Osteoblast (primary cell): ENCODE results near the gene CCDC12. TPM values are rescaled to one million over a fixed set of nuclear protein-coding genes. Genes with fewer than 3 reads are reported as not detected.

Source experiments
- DNase-seq: peaks from one replicate; pipeline ENCODE4 v3.0.0; 2011; ENCODE audit warnings: low spot score, mixed read lengths; ENCODE audit not compliant: insufficient read length; ENCODE audit errors: missing footprints
- H2AFZ ChIP-seq: 2 replicates; pipeline ENCODE4 v1.6.0; 2011; ENCODE audit warnings: mild to moderate bottlenecking, low read length
- H3K27ac ChIP-seq: 2 replicates; pipeline ENCODE4 v1.5.1; 2011; ENCODE audit warnings: mild to moderate bottlenecking, low read depth, low read length, moderate library complexity
- H3K27me3 ChIP-seq: 2 replicates; pipeline ENCODE4 v1.6.0; 2012; ENCODE audit warnings: mild to moderate bottlenecking, control low read depth, inconsistent platforms, low read length, moderate library complexity; ENCODE audit not compliant: insufficient read depth
- H3K36me3 ChIP-seq: 2 replicates; pipeline ENCODE4 v1.5.1; 2011; ENCODE audit warnings: mild to moderate bottlenecking, low read length, control low read depth, moderate library complexity; ENCODE audit not compliant: insufficient read depth
- H3K4me1 ChIP-seq: 2 replicates; pipeline ENCODE4 v1.5.1; 2011; ENCODE audit warnings: mild to moderate bottlenecking, low read length, control low read depth, moderate library complexity; ENCODE audit not compliant: insufficient read depth
- H3K4me2 ChIP-seq: 2 replicates; pipeline ENCODE4 v1.6.0; 2011; ENCODE audit warnings: mild to moderate bottlenecking, low read length; ENCODE audit not compliant: insufficient read depth
- H3K4me3 ChIP-seq: fragments of 200-600 bp; sonication (generic); 3 replicates; pipeline ENCODE4 v1.5.1; 2012; ENCODE audit warnings: mild to moderate bottlenecking, low read length, inconsistent platforms; ENCODE audit not compliant: insufficient read depth
- H3K79me2 ChIP-seq: 2 replicates; pipeline ENCODE4 v1.6.0; 2012; ENCODE audit warnings: mild to moderate bottlenecking, low read length, control low read depth, inconsistent platforms; ENCODE audit not compliant: insufficient read depth
- H3K9me3 ChIP-seq: 2 replicates; pipeline ENCODE4 v1.5.1; 2011; ENCODE audit warnings: low read depth, low read length, control low read depth
- H4K20me1 ChIP-seq: 2 replicates; pipeline ENCODE4 v1.6.0; 2012; ENCODE audit warnings: mild to moderate bottlenecking, low read length, control low read depth; ENCODE audit not compliant: insufficient read depth
- CTCF ChIP-seq: IDR thresholded peaks from 2 replicates; pipeline ENCODE4 v1.5.1; 2011; ENCODE audit warnings: mild to moderate bottlenecking, low read depth, low read length, moderate library complexity; ENCODE audit errors: extremely low read depth
- total RNA-seq: library from RNA; depleted of rRNA; stranded (reverse); fragments of >200 nt; gene quantifications from 2 replicates; pipeline ENCODE4 v1.2.3, GENCODE V29; 2012

Gene CCDC12
- total RNA-seq, 1 donor: 20.6 TPM

- no peaks in the 10 kb centered on the region for H3K79me2 ChIP-seq
- TF ChIP-seq CTCF: no peak
- no peak overlapping the region for H3K4me2 ChIP-seq
- H3K4me3 ChIP-seq: no peak overlapping the region
- H3K4me1 ChIP-seq: no peaks in the 10 kb centered on the region
- DNase-seq: no peak
- no peaks in the 10 kb centered on the region for H3K36me3 ChIP-seq
- H3K27me3 ChIP-seq: peaks cover 15% of the 10 kb centered on the region
- H2AFZ ChIP-seq: no peak overlapping the region
- H4K20me1 ChIP-seq: peaks cover 3% of the 10 kb centered on the region
- H3K9me3 ChIP-seq: no peaks in the 10 kb centered on the region
- H3K27ac ChIP-seq: no peak overlapping the region
Observed at GRCh38 chr3:46897031-46897430, 79.5 kb downstream of the CCDC12 start.

GRCh38 chr3:46896386-46896785 lies 80.2 kb downstream of the CCDC12 start:
- H3K27ac ChIP-seq: no peak overlapping the region
- no peak overlapping the region for H3K4me3 ChIP-seq
- H3K9me3 ChIP-seq: no peaks in the 10 kb centered on the region
- H2AFZ ChIP-seq: no peak overlapping the region
- no peaks in the 10 kb centered on the region for H3K36me3 ChIP-seq
- DNase-seq: peak; percentile 81
- no peak overlapping the region for H3K4me2 ChIP-seq
- peaks cover 21% of the 10 kb centered on the region for H3K27me3 ChIP-seq
- H3K4me1 ChIP-seq: no peaks in the 10 kb centered on the region
- H3K79me2 ChIP-seq: no peaks in the 10 kb centered on the region
- TF ChIP-seq CTCF: no peak
- peaks cover 3% of the 10 kb centered on the region for H4K20me1 ChIP-seq

GRCh38 chr3:46895761-46896160 lies 80.8 kb downstream of the CCDC12 start:
- Histone ChIP-seq H3K9me3 (no peaks in the 10 kb centered on the region), H4K20me1 (peaks cover 3% of the 10 kb centered on the region), H3K4me1 (no peaks in the 10 kb centered on the region), H2AFZ (no peak overlapping the region), H3K4me3 (no peak overlapping the region), H3K27me3 (peaks cover 26% of the 10 kb centered on the region), H3K36me3 (no peaks in the 10 kb centered on the region), H3K79me2 (no peaks in the 10 kb centered on the region), H3K4me2 (no peak overlapping the region), H3K27ac (no peak overlapping the region)
- DNase-seq: no peak
- no peak for TF ChIP-seq CTCF

- Histone ChIP-seq H3K9me3 (no peaks in the 10 kb centered on the region), H3K79me2 (no peaks in the 10 kb centered on the region), H3K4me2 (no peak overlapping the region), H4K20me1 (peaks cover 3% of the 10 kb centered on the region), H3K4me3 (no peak overlapping the region), H3K27me3 (peaks cover 30% of the 10 kb centered on the region), H3K4me1 (no peaks in the 10 kb centered on the region), H3K36me3 (no peaks in the 10 kb centered on the region), H2AFZ (no peak overlapping the region), H3K27ac (no peak overlapping the region)
- DNase-seq: peak; percentile 95
- peak; percentile 76 for TF ChIP-seq CTCF
Observed at GRCh38 chr3:46895204-46895660, 81.3 kb downstream of the CCDC12 start.
